ENCODE results near the gene ABCB6. TPM values are rescaled to one million over a fixed set of nuclear protein-coding genes. Genes with fewer than 3 reads are reported as not detected.
A peak's percentile ranks its signal among the peaks of the same experiment; 100 is the strongest.

Gene ABCB6
- total and polyA plus RNA-seq, 8 donors: 8.2 to 47.8 (median 22.0) TPM

GRCh38 chr2:219175486-219175885 is 43.3 kb downstream of the ABCB6 start:
- Histone ChIP-seq H3K4me3 (peak overlapping the region; percentile 77 to 91 (median 84)), H3K27me3 (no peaks in the 10 kb centered on the region), H3K27ac (peak overlapping the region in 3 of 5 donors; percentile 98 to 100 (median 99)), H3K4me1 (peaks cover 25 to 65% (median 54%) of the 10 kb centered on the region in 4 donors), H3K9me3 (no peaks in the 10 kb centered on the region), H3K36me3 (peaks cover 40 to 48% (median 46%) of the 10 kb centered on the region in 4 donors)
- DNase-seq: no peak
- intact Hi-C loops (cut with DNase I; ENCODE audit: low total_unique reads): no loop called here
- 75 to 82% (median 76%) methylated on average over 7 of the region's 7 CpGs for WGBS, 5 donors
- TF ChIP-seq EP300 (IDR thresholded peaks at IDR 0.05): no peak
- TF ChIP-seq POLR2AphosphoS5 (IDR thresholded peaks at IDR 0.05): no peak
- TF ChIP-seq, protein P1, sequence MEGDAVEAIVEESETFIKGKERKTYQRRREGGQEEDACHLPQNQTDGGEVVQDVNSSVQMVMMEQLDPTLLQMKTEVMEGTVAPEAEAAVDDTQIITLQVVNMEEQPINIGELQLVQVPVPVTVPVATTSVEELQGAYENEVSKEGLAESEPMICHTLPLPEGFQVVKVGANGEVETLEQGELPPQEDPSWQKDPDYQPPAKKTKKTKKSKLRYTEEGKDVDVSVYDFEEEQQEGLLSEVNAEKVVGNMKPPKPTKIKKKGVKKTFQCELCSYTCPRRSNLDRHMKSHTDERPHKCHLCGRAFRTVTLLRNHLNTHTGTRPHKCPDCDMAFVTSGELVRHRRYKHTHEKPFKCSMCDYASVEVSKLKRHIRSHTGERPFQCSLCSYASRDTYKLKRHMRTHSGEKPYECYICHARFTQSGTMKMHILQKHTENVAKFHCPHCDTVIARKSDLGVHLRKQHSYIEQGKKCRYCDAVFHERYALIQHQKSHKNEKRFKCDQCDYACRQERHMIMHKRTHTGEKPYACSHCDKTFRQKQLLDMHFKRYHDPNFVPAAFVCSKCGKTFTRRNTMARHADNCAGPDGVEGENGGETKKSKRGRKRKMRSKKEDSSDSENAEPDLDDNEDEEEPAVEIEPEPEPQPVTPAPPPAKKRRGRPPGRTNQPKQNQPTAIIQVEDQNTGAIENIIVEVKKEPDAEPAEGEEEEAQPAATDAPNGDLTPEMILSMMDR (IDR thresholded peaks at IDR 0.05): no peak
- TF ChIP-seq POLR2A (IDR thresholded peaks at IDR 0.05): no peak

- intact Hi-C loops (cut with DNase I; ENCODE audit: low total_unique reads): loop anchor here (5.0 kb wide), 1 partner anchor 42 kb away; the partner anchor contains the start of gene ABCB6
- DNase-seq: no peak
- H3K36me3 ChIP-seq: peaks cover 33 to 41% (median 39%) of the 10 kb centered on the region in 4 donors
- H3K27me3 ChIP-seq: no peaks in the 10 kb centered on the region
- peak overlapping the region in 1 of 5 donors; percentile 98 for H3K27ac ChIP-seq
- H3K4me1 ChIP-seq: peaks cover 24 to 62% (median 48%) of the 10 kb centered on the region in 4 donors
- H3K9me3 ChIP-seq: no peaks in the 10 kb centered on the region
- no peak for TF ChIP-seq POLR2A (IDR thresholded peaks at IDR 0.05)
- TF ChIP-seq, protein P1 (IDR thresholded peaks at IDR 0.05): no peak
- no peak overlapping the region for H3K4me3 ChIP-seq
- WGBS, 5 donors: 81 to 94% (median 87%) methylated on average over 7 of the region's 7 CpGs
Observed at GRCh38 chr2:219174801-219175200, 44.0 kb downstream of the ABCB6 start.

- no peak overlapping the region for H3K4me3 ChIP-seq
- 80 to 94% (median 87%) methylated on average over 3 of the region's 3 CpGs for WGBS, 5 donors
- TF ChIP-seq POLR2A (IDR thresholded peaks at IDR 0.05): no peak
- TF ChIP-seq, protein P1 (IDR thresholded peaks at IDR 0.05): no peak
- no peak for TF ChIP-seq EP300 (IDR thresholded peaks at IDR 0.05)
- TF ChIP-seq POLR2AphosphoS5 (IDR thresholded peaks at IDR 0.05): no peak
- H3K36me3 ChIP-seq: peaks cover 32 to 39% (median 36%) of the 10 kb centered on the region in 4 donors
- peak overlapping the region in 1 of 5 donors; percentile 98 for H3K27ac ChIP-seq
- no peaks in the 10 kb centered on the region for H3K9me3 ChIP-seq
- DNase-seq: no peak
- H3K27me3 ChIP-seq: no peaks in the 10 kb centered on the region
- intact Hi-C loops (cut with DNase I; ENCODE audit: low total_unique reads): loop anchor here (5.0 kb wide), 1 partner anchor 43 kb away; the partner anchor contains the start of gene ABCB6
- peaks cover 18 to 56% (median 41%) of the 10 kb centered on the region in 4 donors for H3K4me1 ChIP-seq
Observed at GRCh38 chr2:219174146-219174545, 44.6 kb downstream of the ABCB6 start.

GRCh38 chr2:219173176-219173575 is 45.6 kb downstream of the ABCB6 start:
- Histone ChIP-seq H3K27me3 (no peaks in the 10 kb centered on the region), H3K27ac (no peak overlapping the region), H3K9me3 (no peaks in the 10 kb centered on the region), H3K4me1 (peaks cover 12 to 48% (median 35%) of the 10 kb centered on the region in 4 donors), H3K36me3 (peaks cover 32 to 39% (median 36%) of the 10 kb centered on the region in 4 donors), H3K4me3 (no peak overlapping the region)
- DNase-seq: no peak
- WGBS, 5 donors: 86 to 93% (median 90%) methylated on average over 6 of the region's 6 CpGs
- TF ChIP-seq EP300 (IDR thresholded peaks at IDR 0.05) (no peak), POLR2AphosphoS5 (IDR thresholded peaks at IDR 0.05) (no peak)
- TF ChIP-seq, protein P1 (IDR thresholded peaks at IDR 0.05): no peak
- intact Hi-C loops (cut with DNase I; ENCODE audit: low total_unique reads): loop anchor here (5.0 kb wide), 1 partner anchor 44 kb away; the partner anchor contains the start of gene ABCB6
